HG03108 (cell line): ENCODE results near the gene IL17REL.

Experiments
- ATAC-seq: cut with Tn5 transposase; IDR thresholded peaks from one replicate; pipeline ENCODE4 v1.9.1; 2021; ENCODE audit warnings: moderate library complexity; ENCODE audit not compliant: unreplicated experiment

The IL17REL gene

DNA sequence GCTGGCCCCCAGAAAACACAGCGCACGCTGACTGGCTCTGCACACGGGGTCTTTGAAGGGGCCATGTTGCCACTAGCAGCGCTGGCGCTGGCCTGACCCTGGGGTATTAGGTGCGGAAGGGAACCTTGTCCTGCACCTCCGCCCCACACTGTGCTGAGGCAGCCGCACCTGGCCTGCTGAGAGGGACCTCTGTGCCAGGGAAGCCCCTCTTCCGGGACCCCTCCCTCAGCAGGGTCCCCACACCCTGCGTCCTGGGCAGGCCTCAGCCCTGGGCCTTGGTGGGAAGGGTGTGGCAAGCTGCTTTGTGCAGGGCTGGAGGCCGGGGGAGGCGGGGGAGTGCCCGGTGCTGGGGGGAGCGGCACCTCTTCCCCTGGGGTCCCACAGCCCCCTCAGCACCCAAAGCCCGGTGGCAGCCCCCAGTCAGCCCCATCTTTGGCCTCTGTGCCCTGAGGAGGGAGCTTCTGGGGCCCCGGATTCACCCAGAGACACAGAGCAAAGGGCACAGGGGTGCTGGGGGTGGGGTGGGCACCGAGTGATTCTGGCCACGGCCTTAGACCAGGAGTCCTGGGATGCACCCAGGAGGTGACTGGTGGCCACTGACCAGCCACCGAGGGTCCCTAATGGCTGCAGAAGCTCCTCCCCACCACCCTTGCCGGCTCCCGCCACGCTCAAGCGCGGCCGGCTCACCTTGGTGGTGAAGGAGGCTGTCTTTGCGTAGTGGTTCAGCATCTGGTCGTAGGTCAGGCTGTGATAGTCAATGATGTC lies 34.1 kb upstream of the IL17REL start:
- ATAC-seq: no peak

DNA sequence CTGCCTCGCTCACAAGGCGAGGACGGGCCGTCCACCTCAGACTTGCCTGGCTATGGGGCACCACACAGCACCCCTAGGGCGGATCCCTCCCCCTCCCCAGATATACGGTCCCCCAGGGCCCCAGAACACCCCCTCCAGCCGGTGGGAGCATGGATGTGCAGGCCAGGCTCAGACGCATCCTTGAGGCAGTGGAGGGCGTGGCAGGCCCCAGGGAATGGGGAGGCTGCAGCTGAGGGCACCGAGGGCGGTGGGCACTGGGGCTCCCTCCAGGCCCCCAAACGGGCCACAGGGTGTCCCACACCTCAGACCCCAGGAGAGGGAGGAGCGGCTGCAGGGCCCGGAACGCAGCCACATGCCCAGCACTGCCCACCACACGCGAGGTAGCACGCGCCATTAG lies 33.5 kb upstream of the IL17REL start:
- no peak for ATAC-seq

DNA sequence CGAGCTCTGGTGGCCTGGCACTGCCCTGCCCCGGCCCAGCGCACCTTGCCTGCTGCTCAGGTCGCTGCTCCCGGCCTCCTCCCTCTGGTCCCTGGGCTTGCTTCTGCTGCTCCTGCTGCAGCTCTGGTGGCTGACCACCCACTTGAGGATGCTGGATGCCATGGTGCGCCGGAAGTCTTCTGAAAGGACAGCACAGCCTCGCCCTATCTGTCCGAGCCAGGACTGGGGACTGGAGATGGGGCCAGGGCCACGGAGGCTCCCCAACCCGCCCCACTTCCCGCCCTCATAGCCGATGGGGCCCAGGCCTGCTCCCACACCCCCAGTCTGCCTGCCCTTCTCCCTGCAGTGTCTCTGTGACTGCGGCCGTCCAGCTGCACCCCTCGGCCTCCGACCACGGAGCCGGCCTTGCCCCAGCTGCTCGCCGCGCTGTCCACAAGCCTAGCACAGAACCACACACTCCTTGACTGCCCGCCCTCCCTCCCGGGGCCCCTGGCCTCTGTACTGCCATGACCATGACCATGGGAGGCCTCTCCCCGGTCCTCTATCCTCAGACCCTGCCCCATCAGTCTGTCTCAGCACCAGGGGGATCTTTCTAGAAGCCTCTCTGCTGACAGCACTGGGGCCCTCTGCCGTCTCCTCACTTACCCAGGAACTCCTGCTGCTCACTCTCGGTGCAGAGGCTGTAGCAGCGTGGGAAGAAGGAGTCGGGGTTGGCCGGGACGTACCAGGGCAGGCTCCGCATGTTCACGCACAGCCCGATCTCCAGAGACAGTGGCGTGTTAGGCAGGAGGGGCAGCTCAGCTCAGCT lies 32.9 kb upstream of the IL17REL start:
- no peak for ATAC-seq

DNA sequence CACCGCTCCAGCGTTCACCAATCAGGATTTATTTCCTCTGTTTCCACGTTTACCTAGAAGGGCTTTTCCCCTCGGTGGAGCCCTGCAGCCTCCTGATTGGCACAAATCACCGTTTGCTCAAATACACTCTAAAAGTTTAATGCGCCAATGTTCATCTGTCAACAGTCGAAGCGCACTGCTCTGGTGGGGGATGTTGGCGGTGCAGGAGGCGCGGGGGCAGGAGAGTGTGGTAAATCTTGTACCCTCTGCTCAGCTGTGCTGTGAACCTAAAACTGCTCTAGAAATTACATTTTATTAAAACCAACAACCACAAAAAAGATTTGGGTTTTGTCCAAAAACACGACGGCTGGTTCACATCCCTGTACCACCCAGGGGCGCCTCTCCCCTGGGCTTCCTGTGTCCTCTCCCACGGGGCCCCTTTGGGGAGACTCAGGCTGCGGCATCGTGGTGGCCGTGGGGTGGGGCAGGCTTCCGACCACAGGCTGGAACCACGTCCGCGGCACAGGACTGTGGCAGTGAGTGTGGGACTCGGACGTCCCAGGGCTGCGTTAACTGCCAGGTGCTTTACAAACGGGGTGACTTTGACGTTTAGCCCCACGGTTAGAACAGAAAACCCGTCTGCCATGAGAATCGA lies 32.0 kb upstream of the IL17REL start:
- ATAC-seq: no peak

DNA sequence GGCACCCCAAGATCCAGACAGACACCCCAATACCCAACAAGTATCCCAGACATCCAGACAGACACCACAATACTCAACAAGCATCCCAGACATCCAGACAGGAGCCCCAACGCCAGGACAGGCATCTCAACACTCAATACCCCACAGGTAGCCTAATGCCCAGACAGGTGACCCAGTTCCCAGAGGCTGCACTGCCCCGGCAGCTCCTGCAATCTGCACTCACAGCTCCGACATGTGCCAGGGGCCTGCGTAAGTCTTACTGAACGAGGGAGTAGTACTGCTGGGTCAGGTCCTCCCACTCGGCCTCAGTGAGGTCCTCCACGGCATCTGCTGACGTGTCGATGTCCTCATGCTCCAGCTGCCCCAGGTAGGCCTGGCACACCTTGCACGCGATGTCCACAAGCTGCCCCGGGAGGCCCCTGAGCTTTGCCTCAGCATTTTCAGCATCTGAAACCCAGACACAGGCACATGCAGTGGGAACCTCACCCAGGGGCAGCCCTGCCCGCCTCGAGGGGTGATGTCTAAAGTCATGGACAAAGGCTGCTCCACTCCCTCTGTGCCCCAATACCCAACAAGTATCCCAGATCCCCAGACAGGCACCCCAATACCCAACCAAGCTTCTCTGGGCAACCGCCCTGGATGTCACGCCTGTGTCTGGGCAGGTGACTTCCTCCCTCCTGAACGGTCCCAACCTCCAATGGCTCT lies 28.9 kb upstream of the IL17REL start:
- ATAC-seq: no peak

DNA sequence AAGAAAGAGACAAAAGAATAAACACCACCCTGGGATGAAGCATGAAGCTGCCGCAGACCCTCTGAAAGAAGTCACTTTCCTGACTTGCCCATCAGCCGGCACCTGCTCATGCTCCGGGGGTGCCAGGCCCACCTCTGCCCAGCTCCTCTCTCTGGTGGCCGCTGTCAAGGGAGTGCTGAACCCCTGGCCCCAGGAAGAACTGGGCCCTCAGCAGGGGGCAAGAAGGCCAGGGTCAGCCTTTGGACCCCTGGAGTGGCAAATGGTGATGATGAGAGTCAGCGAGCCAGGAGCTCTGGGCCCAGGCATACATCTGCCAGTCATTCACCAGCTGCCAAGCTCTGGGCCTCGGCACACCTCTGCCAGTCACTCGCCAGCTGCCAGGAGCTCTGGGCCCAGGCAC lies 28.2 kb upstream of the IL17REL start:
- ATAC-seq: no peak

DNA sequence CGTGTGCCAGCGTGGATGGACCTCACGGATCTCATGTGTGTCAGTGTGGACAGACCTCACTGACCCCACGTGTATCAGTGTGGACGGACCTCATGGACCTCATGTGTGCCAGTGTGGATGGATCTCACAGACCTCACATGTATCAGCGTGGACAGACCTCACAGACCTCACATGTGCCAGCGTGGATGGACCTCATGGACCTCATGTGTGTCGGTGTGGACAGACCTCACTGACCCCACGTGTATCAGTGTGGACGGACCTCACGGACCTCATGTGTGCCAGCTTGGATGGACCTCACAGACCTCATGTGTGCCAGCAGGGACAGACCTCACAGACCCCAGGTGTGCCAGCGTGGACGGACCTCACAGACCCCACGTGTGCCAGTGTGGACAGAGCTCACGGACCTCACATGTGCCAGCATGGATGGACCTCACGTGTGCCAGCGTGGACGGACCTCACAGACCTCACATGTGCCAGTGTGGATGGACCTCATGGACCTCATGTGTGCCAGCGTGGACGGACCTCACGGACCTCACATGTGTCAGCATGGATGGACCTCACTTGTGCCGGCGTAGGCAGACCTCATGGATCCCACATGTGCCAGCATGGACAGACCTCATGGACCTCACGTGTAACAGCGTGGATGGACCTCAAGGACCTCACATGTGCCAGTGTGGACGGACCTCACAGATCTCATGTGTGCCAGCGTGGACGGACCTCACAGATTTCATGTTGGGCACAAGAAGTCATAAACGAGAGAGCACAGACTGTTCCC lies 27.3 kb upstream of the IL17REL start:
- no peak for ATAC-seq

DNA sequence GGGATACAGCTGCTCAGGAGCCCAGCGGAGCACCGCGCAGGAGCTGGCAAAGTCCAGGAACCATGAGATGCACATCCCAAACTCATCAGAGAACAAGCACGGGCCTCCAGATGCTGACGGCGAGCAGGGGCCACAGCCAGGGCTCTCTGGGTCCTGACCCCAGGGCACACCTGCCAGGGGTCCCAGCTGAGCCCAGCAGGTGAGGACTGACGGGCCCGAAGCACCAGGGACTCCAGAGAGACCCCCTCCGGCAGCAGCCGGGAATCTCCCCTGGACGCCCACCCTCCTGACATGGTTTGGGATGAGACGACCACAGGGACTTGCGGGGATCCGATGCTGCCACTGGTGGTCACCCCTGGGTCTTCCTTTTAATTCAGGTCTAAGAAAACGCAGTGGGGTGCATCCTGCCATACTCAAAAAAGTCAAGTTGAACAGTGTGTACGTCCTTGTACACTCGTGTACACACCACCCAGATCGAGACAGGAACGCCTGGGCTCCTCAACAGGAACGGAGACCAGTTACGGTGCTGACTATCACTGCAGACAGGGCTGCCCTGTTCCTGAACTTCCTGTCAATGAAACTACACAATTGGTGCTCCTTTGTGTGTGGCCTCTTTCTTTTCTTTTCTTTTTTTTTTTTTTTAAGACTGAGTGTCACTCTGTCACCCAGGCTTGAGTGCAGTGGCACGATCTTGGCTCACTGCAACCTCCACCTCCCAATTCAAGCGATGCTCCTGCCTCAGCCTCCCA lies 23.6 kb upstream of the IL17REL start:
- ATAC-seq: no peak

DNA sequence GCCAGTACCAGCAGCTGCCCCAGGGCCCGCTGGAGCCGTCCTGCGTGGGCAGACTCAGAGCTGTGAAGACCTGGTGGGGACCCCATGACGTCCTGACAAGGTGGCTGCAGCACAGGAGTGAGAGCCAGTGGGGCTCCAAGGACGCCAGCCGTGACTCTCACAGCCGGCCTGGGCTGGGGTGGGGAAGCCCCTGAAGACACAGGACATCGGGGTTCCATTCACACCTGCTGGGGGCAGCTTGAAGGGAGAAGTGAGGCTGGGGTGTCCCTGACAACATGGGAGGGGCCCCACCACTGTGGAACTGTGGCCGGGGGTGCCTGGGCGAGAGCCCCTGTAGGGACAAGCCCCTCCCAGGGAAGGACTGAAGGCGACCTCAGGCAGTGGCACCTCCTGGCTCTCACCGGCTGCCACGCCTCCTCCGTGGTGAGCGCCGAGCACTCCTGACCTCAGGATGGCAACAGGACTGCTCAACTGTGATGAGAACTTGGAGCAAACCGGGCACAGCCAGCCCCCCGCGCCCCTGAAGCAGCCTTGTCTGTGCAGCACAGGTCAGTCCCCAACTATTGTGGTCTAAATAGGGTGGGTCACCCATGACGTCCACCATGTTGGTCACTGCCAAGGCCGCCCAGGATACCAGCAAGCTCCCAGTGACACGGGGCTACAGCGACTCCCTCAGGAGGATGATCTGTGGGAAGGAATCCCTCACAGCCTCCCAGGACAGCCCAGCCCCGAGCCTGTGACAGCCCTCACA lies 22.7 kb upstream of the IL17REL start:
- no peak for ATAC-seq

DNA sequence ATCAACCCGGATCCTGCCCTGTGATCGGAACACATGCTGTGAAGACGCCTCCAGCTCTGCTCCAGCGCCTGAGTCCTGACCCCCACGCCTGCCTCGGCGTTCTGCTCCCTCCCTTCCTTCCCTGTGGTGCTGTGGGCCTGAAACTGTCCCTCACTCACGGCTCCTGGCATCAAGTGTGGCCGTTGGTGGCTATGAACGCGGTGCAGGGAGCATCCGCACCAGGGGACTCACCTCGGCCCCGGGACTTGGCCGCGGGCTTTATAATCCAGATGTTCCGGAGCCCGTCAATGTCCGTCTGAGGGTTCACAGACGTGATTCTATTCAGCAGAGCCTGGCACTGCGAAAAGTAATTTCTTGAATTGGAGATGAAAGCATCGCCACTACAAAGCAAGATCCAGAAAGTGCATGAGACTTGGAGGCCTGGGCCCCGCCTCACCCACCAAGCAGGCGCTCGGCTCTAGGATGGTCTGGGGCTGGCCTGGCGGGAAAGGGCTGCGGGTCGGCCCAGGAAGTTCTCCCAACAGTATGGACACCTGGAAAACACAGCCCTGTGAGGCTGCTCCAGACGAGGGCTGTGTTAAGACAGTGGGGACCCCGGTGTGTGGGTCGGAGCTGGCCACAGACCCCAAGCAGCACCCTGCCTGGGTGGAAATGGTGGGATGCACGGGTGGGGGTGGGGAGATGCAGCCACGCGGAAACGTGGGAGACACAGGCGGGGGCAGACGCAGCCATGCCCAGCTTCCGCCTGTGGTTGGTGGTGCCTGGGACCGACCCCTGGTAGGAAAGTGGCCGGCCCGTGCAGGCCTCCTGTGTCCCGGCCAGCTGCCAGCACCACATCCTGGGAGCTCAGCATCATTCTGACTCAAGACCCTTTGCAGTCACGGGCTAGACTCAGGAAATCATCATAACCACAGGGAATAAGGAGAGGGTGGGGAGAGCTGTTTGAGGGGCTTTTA lies 21.8 kb upstream of the IL17REL start:
- no peak for ATAC-seq

DNA sequence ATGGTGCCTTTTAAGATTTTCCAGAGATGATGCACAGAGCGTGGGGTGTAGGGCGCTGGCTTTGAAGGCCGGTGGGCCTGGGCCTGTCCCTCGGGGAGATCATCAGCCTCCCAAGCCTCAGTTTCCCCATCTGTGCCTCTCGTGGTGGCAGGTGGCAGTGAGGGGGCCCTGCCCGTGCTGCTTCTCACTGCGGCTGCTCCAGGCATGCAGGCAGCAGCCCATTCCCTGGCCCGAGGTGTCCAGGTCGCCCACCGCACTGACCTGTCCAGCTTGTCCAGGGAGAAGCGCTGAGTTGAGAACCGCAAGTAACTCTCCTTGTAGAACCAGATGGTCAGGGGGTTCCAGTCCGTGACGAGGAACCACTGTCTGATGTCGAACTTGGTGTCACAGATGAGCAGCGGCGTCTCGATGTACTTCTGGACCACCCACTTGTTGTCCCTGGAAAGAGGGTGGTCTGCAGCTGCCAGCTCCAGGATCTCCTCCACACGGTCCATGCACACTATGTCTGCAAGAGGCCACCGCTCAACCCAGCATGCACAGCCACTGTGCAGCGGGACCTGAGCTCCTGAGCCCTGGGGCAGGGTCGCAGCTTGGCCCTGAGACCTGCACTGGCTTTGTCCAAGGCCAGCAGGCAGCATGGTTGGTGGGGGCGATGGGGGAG lies 20.5 kb upstream of the IL17REL start:
- no peak for ATAC-seq

DNA sequence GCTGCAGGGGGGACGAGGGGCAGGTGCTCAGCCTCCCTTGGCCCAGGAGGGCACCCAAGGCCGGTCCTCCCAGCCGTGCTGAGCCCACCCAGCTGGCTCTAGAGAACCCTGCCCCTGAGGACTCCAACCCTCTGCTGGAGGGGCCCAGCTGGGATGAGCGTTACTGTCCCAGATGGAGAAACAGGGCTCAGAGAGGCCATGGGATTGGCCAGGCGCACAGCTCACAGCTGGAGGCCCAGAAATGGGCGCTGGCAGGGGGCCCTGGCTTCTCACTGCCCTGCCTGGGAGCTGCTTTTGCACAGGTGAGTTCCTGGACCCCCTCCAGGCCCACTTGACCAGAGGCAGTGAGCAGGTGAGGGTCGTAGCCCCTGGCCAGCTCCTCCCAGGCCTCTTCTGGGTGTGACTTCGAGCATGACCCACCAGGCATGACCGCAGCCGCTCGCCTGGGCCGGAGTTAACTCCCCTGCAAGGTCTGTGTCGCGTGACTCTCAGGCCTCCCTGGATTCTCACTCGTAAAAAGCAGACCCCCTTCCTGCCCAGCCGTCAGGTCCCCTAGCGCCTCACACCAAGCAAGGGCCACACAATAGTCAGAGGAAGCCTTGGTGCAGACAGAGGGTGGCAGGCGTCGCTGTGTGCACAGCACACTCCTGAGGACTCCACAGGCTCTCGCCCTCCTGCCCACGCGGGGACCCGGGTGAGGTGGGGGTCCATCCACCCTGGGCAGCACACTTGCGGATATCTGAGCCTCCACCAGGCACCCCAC lies 19.7 kb upstream of the IL17REL start:
- no peak for ATAC-seq

DNA sequence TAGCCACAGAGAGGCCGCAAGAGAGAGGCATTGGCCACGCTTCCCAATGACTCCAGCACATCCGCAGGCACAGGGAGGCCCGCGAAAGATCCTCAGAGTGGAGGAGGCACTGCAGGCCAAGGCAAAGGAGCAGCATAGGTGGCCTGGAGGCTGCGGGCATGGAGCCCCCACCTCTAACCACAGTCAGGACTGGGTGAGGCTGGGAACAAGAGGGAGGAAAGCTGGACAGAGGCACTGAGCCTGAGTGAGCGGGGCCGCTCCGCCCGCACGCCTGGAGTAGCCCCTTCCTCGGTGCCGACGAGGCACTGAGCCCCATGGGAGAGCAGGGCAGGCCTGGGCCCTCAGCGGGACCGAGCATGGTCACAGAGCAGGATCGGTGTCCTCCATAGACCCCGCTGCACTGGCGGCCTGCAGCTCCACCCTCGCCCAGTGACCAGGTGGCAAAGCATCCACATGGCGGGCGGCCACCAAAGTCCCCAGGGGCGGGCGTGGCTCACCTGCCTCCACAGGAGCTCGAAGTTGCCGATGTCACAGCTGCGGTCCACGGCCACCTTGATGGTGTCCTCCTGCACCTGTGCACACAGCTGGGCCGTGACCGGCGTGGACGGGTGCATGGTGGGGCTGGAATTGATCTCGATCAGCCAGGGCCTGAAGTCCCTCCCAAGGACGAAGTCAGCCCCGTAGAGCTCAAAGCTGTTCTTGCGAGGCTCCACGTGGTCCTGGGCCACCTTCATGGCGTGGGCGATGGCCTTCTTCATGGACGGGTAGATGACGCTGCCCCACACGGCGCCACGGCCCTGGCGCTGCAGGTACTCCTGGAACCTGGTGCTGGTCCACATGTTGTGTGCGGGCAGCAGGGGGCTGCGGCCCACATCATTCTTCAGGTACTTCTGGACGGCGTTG lies 18.9 kb upstream of the IL17REL start:
- ATAC-seq: no peak

DNA sequence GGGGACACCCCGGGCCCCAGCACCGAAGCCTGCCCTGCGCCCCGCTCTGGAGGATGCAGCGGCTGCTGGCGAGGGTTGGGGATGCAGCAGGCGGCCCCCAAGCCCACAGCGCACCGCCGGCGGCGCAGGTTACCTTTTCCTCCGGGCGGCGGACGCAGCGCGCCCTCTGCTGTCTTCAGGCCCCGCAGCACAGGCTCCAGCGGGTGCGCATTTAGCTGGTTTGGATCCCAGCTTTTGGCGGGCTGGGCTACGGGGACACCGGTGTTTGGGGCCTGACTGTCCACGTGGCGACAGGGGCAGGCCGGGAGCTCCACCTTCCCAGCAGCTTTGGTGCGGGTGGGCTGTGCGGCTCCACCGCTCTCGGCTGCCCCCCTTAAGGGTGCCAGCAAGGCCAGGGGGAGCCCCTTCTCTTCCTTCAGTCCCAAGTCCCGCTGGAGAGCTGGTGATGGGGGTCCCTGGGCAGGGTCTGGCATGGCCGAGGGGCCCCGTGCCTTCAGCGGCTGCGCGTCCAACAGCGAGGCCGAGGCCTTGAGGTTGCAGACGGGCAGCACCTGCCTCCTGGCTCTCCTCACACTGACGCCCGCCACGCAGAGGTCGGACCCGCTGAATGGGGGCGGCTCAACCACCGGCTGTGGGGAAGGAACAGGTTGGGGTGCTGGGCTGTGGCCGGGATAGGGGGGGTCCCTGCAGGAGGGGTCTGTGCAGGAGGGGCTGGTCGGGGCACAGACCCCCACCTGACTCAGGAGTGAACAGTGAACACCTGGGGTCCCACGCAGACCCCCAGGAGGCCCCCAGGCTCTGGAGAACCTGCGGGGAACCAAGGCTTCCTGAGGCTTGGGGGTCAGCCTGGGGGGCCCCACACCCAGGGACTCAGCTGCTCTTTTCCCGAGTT lies 18.0 kb upstream of the IL17REL start:
- no peak for ATAC-seq
